Endothelial cell of umbilical vein (primary cell): Measurements from ENCODE around the gene CBFA2T3. TPM values are rescaled to one million over a fixed set of nuclear protein-coding genes. Genes with fewer than 3 reads are reported as not detected.

ENCODE experiments used
- BruUV-seq: library from RNA; stranded (reverse); fragments of 400-500 nt; replicated peaks from 2 replicates; lab custom pipeline; 2021; lab: Mats Ljungman, UMichigan
- CTCF ChIA-PET: fragments of 300-600, 350-600 bp; sonication (Branson Sonifier 250); formaldehyde crosslinking; loops from one replicate; lab custom pipeline; 2021; ENCODE audit warnings: antibody characterized with exemption, inconsistent platforms; lab: Charles Lee
- POLR2A ChIA-PET: fragments of 300-600, 350-600 bp; sonication (Branson Sonifier 250); formaldehyde crosslinking; loops from one replicate; lab custom pipeline; 2021; ENCODE audit warnings: antibody characterized with exemption, inconsistent platforms; lab: Charles Lee
- DNase-seq: peaks from one replicate; pipeline ENCODE4 v3.0.0-alpha.2; 2011; ENCODE audit warnings: low read depth, low spot score
- FAIRE-seq: peaks from 2 replicates; lab custom pipeline; 2011; peaks lifted over from hg19 to GRCh38; lab: Jason Lieb, UNC
- H2AFZ ChIP-seq: 2 replicates; pipeline ENCODE4 v1.6.0; 2012; ENCODE audit warnings: low read depth, low read length, control low read depth, inconsistent platforms
- H3K27ac ChIP-seq: 2 replicates; pipeline ENCODE4 v1.5.1; 2011; ENCODE audit warnings: low read depth, mild to moderate bottlenecking, control low read depth, low read length, moderate library complexity; ENCODE audit not compliant: insufficient read depth
- H3K27me3 ChIP-seq, 2 experiments: 2 replicates each; pipeline versions ENCODE4 v1.6.0 to v1.6.1; 2011; ENCODE audit warnings: low read length in 2 of 2, mixed read lengths in 1 of 2; ENCODE audit not compliant: control insufficient read depth in 2 of 2, insufficient read depth in 2 of 2
- H3K36me3 ChIP-seq, 2 experiments: 2 replicates in 1 of 2; 3 replicates in 1 of 2; pipeline ENCODE4 v1.5.1; 2011; ENCODE audit warnings: low read length in 2 of 2, mild to moderate bottlenecking in 1 of 2, moderate library complexity in 1 of 2; ENCODE audit not compliant: control insufficient read depth in 2 of 2, insufficient read depth in 2 of 2; ENCODE audit errors: extremely low read depth in 1 of 2
- H3K4me1 ChIP-seq: 3 replicates; pipeline ENCODE4 v1.5.1; 2011; ENCODE audit warnings: mild to moderate bottlenecking, low read length; ENCODE audit not compliant: control insufficient read depth, insufficient read depth; ENCODE audit errors: extremely low read depth
- H3K4me2 ChIP-seq: 2 replicates; pipeline ENCODE4 v1.6.1; 2011; ENCODE audit warnings: low read length, control low read depth, mixed read lengths; ENCODE audit not compliant: insufficient read depth
- H3K4me3 ChIP-seq, 3 experiments: fragments of 200-600 bp in 1 of 3; sonication (generic), shearing (Covaris generic) in 1 of 3; replicated peaks in 1 of 3; 2 replicates each; pipeline ENCODE4 v1.5.1; 2011 to 2016; ENCODE audit warnings: control low read depth in 3 of 3, low read length in 3 of 3, mild to moderate bottlenecking in 2 of 3, inconsistent platforms in 1 of 3, low read depth in 1 of 3, moderate library complexity in 1 of 3; ENCODE audit not compliant: insufficient read depth in 1 of 3
- H3K79me2 ChIP-seq: 2 replicates; pipeline ENCODE4 v1.6.0; 2012; ENCODE audit warnings: low read length, inconsistent platforms; ENCODE audit not compliant: control insufficient read depth, insufficient read depth
- H3K9ac ChIP-seq: replicated peaks from 2 replicates; pipeline ENCODE3; 2011; ENCODE audit warnings: low read length, control low read depth; ENCODE audit not compliant: insufficient read depth; ENCODE audit errors: extremely low read depth
- H3K9me1 ChIP-seq: replicated peaks from 3 replicates; pipeline ENCODE4 v1.6.0; 2011; ENCODE audit warnings: mild to moderate bottlenecking, low read length; ENCODE audit not compliant: control insufficient read depth, insufficient read depth; ENCODE audit errors: extremely low read depth
- H3K9me3 ChIP-seq: replicated peaks from 2 replicates; pipeline ENCODE4 v1.5.1; 2012; ENCODE audit warnings: low read length, inconsistent platforms; ENCODE audit not compliant: control insufficient read depth, insufficient read depth
- H4K20me1 ChIP-seq: replicated peaks from 2 replicates; pipeline ENCODE3; 2011; ENCODE audit warnings: mild to moderate bottlenecking, low read length; ENCODE audit not compliant: control insufficient read depth, insufficient read depth; ENCODE audit errors: extremely low read depth
- EZH2 ChIP-seq: IDR thresholded peaks from 2 replicates; pipeline ENCODE4 v1.6.1; 2012; ENCODE audit warnings: borderline replicate concordance, low read depth, mild to moderate bottlenecking, moderate library complexity, low read length, inconsistent platforms; ENCODE audit not compliant: severe bottlenecking
- FOS ChIP-seq: IDR thresholded peaks from 2 replicates; pipeline ENCODE4 v1.6.1; 2011; ENCODE audit warnings: mild to moderate bottlenecking, low read length, moderate library complexity, borderline replicate concordance; ENCODE audit not compliant: insufficient read depth
- GATA2 ChIP-seq: IDR thresholded peaks from 2 replicates; pipeline ENCODE4 v1.7.0; 2011; ENCODE audit warnings: low read depth, mild to moderate bottlenecking, moderate library complexity, mixed read lengths, low read length; ENCODE audit not compliant: insufficient read length, insufficient read depth
- JUN ChIP-seq: IDR thresholded peaks from 2 replicates; pipeline ENCODE4 v1.6.1; 2011; ENCODE audit warnings: borderline replicate concordance, low read depth; ENCODE audit not compliant: insufficient read length, insufficient read depth
- MAX ChIP-seq: IDR thresholded peaks from 2 replicates; pipeline ENCODE4 v1.6.1; 2011; ENCODE audit not compliant: insufficient read depth, insufficient read length
- MYC ChIP-seq: IDR thresholded peaks from one replicate; pipeline ENCODE4 v1.6.1; 2011; ENCODE audit warnings: mild to moderate bottlenecking, low read depth, low read length
- POLR2A ChIP-seq: IDR thresholded peaks from 2 replicates; pipeline ENCODE4 v1.6.1; 2012; ENCODE audit warnings: low read depth, mild to moderate bottlenecking, control low read depth, low read length
- POLR2AphosphoS5 ChIP-seq: IDR thresholded peaks from 2 replicates; pipeline ENCODE4 v1.6.1; 2012; ENCODE audit warnings: low read depth, mild to moderate bottlenecking, control low read depth, low read length, moderate library complexity; ENCODE audit not compliant: insufficient read depth
- dilution Hi-C: fragments of 300-500 bp; cut with MboI; formaldehyde crosslinking; loops from one replicate; pipeline ENCODE4 v1.15.0; 2019; ENCODE audit warnings: low sequenced_read_pairs; ENCODE audit not compliant: extremely low pct_ligation_motif_present
- intact Hi-C: fragments of 100-400 bp; cut with micrococcal nuclease; formaldehyde crosslinking; loops from one replicate; pipeline ENCODE4 v1.10.0; 2022
- polyA plus RNA-seq, 4 experiments: library from polyadenylated mRNA; depleted of rRNA in 3 of 4; stranded (reverse) in 3 of 4; unstranded in 1 of 4; fragments of >200 nt; gene quantifications; 2 replicates each; pipeline versions ENCODE4 v1.2.1 to v1.2.3, GENCODE V29; 2011 to 2012; ENCODE audit warnings: missing spikeins in 1 of 4
- total RNA-seq: library from RNA; stranded (reverse); gene quantifications from 2 replicates; pipeline ENCODE4 v1.2.3, GENCODE V29; 2021
- TF ChIP-seq, protein P1 (sequence below), 2 donors: IDR thresholded peaks; 1 replicate in 1 of 2; 2 replicates in 1 of 2; pipeline ENCODE4 v1.5.1; 2011; ENCODE audit warnings: low read length in 2 of 2, mild to moderate bottlenecking in 2 of 2, moderate library complexity in 2 of 2, control low read depth in 1 of 2, inconsistent platforms in 1 of 2, low read depth in 1 of 2; ENCODE audit not compliant: insufficient read depth in 1 of 2; ENCODE audit errors: extremely low read depth in 1 of 2

Gene CBFA2T3
- total and polyA plus RNA-seq, 2 donors (not counting 3 experiments of a cell fraction or from before 2014, with no cell fraction given) = not detected

- Histone ChIP-seq H3K27ac (no peak overlapping the region), H3K9me1 (no peaks in the 10 kb centered on the region), H2AFZ (no peak overlapping the region), H3K4me1 (no peaks in the 10 kb centered on the region), H3K27me3 (no peaks in the 10 kb centered on the region), H3K9me3 (no peaks in the 10 kb centered on the region), H4K20me1 (no peaks in the 10 kb centered on the region), H3K9ac (no peak overlapping the region), H3K36me3 (peaks cover 0 to 12% of the 10 kb centered on the region in 2 experiments), H3K4me2 (no peak overlapping the region), H3K4me3 (no peak overlapping the region), H3K79me2 (no peaks in the 10 kb centered on the region)
- FAIRE-seq = no peak
- no peak for TF ChIP-seq MAX
- no peak for TF ChIP-seq FOS
- TF ChIP-seq, protein P1, sequence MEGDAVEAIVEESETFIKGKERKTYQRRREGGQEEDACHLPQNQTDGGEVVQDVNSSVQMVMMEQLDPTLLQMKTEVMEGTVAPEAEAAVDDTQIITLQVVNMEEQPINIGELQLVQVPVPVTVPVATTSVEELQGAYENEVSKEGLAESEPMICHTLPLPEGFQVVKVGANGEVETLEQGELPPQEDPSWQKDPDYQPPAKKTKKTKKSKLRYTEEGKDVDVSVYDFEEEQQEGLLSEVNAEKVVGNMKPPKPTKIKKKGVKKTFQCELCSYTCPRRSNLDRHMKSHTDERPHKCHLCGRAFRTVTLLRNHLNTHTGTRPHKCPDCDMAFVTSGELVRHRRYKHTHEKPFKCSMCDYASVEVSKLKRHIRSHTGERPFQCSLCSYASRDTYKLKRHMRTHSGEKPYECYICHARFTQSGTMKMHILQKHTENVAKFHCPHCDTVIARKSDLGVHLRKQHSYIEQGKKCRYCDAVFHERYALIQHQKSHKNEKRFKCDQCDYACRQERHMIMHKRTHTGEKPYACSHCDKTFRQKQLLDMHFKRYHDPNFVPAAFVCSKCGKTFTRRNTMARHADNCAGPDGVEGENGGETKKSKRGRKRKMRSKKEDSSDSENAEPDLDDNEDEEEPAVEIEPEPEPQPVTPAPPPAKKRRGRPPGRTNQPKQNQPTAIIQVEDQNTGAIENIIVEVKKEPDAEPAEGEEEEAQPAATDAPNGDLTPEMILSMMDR (IDR thresholded peaks at IDR 0.05; ENCODE audit: extremely low read depth in 1 of 2, insufficient read depth in 1 of 2, low read depth in 1 of 2, low read length in 2 of 2) = no peak
- no peak for TF ChIP-seq EZH2
- TF ChIP-seq MYC = no peak
- no peak for TF ChIP-seq JUN
- TF ChIP-seq POLR2A = no peak
- TF ChIP-seq POLR2AphosphoS5 = no peak
- no peak for TF ChIP-seq GATA2
- ChIA-PET CTCF (no interaction called here), POLR2A (no interaction called here)
- intact Hi-C loops (no loop called here), dilution Hi-C loops (no loop called here)
- DNase-seq = no peak
- no TSS peak for BruUV-seq
Measured at GRCh38 chr16:88835818-88836217, 141.2 kb downstream of the CBFA2T3 start.
